Stimulated activated CD8-positive, alpha-beta memory T cell treated with anti-CD3 and anti-CD28 coated beads, Interleukin-2, amount 100 ng/mL, for 1 hour (primary cell): Measurements from ENCODE around the gene ADAMTS6.

ENCODE experiments used
- DNase-seq, 2 donors: peaks; one replicate each; pipeline ENCODE4 v3.0.0-alpha.2; 2020; ENCODE audit warnings: low read depth in 2 of 2

ADAMTS6 gene

DNA sequence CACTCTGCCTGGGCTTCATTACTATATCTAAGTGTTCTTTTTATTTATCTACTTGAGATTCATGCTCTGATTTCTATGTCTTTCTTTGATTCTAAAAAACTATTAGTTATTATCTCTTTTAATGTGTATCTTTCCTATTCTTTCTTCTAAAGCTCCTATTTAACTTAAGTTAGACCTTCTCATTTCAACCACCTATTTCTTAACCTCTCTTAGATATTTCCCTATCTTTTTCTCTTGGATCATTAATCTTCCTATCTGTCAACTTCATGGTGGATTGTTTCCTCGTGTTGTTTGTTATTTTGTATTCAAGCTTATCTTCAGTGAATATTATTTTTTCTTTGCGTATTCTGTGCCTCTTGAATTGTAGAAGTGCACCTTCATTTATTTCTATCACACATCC lies 202.1 kb downstream of the ADAMTS6 start:
- no peak for DNase-seq

DNA sequence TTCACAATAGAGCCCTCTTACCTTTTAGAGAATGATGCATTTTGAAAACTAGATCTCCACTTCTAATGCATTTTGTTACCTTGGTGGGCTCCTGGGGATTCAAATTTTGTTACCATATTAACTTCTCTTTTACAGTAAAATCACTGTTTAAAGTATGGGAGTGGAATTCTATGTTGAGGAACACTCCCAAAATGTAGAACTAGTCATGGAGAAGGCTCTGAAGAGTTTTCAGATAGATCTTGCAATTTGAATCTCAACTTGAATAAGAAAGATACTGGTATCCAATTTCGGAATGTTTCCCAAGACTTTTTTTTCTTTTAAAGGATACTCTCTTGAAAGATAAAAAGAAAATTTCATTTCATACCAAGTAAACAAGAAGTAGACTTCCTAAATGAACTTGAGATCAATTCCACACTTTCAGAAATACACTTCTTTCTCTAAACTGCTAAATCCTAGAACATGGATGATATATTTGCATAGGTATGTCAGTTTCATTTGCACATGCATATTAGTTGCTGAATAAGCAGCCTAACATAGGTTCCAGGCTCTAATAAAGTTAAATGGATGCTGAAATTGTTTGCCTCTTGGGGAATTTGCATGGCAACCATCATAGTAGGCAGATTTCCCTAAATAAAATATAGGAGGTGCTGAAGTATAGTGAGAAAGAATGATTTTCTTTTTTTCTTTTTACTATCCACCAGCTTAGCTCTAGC lies 205.4 kb downstream of the ADAMTS6 start:
- DNase-seq: no peak

DNA sequence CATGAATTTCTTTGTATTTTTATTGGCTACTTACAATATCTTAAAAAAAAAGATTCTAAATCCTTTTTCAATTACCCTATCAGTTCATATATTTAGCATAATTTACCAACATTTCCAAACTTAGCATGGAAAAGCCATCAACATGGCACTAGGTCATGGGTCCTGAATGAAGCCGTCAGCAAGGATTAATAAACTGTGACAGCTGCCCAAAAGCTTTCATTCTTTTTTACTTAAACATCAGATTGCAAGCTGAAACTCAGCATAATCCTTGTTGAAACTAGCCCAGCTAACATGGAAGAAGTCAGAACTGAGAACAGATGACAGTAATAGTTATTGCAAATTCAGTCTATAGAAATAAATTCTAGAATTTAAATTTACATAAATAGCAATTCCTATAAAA lies 209.8 kb downstream of the ADAMTS6 start:
- no peak for DNase-seq

DNA sequence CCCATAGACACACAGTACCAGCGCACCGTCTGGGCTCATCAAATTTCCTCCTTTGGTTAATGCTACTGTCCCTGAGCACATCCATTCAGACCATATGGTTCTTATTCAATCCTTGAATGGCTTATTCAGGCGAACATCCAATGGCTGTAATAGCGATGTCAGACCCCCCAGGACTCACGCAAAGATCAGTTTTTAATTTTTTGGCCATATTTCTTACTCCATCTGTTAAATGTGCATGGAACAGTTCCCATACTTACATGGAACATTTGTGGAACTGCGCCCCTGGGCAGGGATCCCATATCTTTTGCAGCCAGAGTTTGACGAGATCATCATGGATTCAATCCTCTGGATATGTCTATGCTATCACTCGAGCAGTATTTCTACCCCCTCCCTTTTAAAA lies 213.2 kb downstream of the ADAMTS6 start:
- DNase-seq: no peak

DNA sequence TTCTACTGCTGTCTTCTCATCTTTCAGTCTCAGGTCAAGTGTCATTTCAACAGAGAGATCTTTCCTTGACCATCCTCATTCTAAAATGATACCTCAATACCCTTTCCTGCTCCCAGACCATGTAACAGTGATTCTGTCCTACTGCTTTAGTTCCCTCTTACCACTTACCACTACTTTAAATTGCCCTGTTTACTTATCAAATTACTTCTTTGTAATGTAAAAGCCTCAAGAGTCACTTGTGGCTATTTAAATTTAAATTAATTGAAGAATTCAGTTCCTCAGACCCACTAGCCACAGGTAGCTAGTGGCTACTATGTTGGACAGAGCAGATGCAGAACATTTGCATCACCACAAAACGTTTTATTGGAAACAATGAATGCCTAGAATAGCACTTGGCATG lies 217.3 kb downstream of the ADAMTS6 start:
- no peak for DNase-seq

DNA sequence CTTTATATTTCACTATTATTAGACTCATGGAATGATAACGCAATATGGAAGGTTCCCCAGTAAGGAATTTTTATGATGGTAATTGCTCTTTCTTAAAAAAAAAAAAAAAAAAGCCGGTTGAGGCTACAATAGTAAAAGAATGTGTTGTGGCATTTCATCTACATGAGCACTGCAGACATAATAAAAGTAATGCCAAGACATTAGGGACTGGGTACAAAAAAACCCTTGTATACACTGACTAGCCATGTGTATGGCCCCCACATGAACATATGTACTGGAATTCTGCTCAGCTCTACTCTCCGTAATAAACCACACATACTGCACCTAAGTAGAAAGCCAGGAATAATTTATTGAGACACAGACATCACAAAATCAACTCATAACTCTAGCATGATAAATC lies 218.4 kb downstream of the ADAMTS6 start:
- DNase-seq: no peak

DNA sequence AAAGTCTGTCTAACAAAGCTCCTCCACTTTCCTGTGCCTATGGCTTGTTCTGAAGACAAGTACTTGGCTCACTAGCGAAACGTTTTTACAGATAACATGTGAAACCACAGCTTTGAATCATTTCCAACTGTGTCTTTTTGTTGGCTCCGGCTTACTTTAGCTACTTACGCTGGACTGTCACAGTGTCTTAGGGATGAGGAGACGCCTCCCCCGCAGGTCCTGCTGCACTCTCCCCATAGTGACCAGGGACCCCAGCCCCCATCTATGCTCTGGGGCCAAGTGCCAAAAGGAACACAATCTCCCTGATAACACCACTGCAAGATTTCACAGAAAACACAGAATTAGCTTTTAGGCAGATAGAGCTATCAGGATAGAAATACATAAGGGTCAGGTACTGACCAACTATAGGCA lies 219.1 kb downstream of the ADAMTS6 start:
- no peak for DNase-seq

DNA sequence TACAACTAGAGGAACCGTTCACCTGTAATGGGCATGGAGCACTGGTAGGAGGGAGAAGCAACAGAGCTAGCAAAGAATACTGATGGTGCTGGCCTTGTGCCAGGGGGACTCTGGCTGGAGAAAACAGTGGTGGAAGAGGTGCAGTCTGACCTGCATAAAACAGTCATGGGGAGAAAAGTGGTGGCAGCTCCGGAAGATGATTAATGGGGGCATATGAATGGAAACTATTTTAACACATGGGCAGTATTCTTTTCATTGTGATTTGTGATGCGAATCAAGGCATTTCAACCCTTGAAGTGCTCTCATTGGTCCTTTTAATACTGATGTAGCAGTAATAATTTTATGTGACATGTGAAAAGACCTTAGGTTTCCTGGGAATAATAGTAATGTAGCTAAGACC lies 219.6 kb downstream of the ADAMTS6 start:
- DNase-seq: no peak

DNA sequence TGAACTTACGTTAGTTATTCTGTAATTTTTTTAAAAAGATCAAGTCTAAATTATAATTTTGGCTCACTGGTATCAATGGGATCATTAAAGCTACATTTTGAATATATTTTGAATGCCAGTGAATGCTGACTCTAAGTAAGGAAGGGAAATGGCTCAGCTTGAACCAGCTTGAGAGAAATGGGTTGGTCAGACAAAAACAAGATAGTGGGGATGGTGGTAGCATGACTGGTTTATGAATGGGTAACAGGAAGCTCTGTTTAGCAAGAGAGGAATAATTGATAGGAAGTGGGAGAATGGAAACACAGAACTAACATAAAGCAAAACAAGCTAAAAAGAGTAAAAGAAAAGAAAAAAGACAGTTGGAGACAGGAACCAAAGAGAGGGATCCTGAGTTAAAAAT lies 220.2 kb downstream of the ADAMTS6 start:
- DNase-seq: no peak

DNA sequence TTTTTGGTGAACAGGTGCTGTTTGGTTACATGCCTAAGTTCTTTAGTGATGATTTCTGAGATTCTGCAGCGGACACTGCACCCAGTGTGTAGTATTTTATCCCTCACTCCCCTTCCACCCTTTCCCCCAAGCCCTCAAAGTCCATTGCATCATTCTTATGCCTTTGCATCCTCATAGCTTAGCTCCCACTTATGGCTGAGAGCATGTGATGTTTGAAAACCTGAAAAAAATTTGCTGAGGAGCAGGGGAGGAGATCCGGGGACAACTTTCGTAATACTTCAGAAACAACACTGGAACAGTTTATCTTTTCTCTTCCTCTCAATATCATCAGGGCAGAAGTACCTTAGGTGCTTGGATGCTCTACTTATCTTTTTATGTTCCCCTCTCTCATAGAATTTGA lies 226.4 kb downstream of the ADAMTS6 start:
- no peak for DNase-seq

DNA sequence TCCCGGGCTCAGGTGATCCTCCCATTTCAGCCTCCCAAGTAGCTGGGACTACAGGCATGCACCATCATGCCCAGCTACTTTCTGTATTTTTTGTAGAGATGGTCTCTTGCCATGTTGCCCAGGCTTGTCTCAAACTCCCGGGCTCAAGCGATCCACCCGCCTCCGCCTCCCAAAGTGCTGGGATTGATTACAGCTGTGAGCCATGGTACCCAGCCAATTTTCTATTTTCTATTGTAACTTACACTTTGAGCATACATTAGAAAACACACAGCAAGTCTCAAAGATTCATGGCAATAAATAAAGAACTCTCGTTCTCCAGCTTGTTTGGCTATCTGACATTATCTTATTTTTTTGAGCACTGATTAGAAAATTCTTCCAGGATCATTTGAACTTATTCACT lies 228.7 kb downstream of the ADAMTS6 start:
- no peak for DNase-seq

DNA sequence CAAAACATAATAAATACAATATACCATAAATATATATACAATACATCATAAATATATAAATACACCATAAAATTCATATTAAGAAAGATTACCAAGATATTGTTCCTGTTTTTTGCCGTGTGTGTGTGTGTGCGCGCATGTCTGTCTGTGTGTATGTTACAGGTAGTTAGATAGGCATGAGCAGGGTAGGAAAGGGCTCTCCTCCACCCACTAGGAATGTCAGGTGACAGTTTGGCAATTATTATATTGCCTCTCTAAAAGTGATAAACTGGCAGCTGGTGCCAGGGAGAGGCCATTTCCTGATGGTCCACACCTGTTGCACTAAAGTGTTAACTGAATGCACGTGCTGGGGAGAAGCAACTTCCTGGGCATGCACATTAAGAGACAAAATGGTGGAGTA lies 232.8 kb downstream of the ADAMTS6 start:
- DNase-seq: no peak

DNA sequence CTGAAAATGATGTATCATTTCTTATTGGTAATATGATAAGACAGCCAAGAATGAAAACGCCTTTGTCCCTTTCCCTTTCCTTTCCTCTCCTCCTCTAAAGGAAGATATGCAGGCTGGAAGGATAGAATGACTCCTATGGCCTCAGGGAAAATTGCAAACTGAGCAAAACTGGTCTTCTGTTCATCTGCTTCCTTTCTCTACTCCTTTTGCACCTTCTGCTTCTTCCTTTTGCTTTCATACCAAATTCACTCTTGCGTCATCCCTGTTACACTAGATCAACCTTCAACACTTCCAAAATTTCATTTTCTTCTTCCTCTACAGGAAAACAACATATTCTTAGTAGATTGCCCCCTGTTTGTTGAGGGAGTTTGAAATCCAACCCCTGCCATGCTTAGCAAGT lies 234.1 kb downstream of the ADAMTS6 start:
- DNase-seq: no peak

DNA sequence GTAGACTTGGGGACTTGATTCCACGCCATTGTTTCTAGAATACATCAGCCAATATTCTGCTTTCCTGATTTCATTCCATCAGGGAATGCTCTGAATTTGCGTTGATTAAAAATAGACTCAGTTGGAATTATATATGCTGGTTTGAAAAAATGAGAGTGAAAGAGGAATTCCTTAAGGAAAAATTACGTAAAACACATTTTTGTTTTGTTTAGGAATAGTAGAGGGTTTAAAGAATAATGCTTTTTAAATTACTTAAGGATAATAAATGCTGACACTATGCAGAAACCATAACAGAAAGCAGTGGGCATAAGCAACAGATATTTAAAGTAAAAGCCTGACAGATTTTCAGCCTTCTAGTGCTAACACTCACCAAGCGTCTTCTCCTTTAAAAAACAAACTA lies 235.0 kb downstream of the ADAMTS6 start:
- DNase-seq: no peak

DNA sequence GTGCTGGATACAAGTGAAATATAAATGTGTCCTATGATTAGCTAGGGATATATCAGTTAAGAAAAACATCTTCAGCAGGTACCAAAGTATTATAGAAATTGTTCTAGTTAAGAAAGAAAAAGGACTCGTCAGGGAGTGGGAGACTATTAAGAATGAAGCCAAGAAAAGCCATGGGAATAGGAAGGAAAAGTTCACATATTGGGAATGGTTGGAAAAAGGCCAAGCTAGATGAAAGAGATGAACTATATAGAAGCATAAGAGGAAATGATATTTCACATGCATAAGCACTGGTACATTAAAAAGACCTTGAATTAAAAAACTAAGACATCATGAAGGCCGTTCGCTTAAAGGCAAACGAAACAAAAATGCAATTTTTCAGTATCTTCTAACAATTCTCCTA lies 237.7 kb downstream of the ADAMTS6 start:
- DNase-seq: no peak

DNA sequence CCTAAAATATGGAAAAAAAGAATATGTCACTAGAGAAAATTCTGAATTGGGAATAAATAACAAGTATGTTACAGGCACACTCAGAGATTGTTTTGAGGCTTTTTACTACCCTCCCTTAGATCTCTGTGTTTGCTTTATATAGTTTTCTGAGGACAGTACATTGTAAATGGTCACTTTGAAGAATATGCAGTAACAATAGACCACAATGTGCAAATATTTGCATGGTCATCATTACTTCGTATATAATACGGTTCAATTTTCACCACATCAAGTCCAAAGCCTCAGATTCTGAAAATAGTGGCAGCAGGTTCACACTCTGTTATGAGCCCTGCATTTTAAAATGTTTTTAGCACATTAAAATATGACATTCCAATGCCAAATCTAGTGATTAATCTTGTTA lies 238.6 kb downstream of the ADAMTS6 start:
- DNase-seq: no peak

DNA sequence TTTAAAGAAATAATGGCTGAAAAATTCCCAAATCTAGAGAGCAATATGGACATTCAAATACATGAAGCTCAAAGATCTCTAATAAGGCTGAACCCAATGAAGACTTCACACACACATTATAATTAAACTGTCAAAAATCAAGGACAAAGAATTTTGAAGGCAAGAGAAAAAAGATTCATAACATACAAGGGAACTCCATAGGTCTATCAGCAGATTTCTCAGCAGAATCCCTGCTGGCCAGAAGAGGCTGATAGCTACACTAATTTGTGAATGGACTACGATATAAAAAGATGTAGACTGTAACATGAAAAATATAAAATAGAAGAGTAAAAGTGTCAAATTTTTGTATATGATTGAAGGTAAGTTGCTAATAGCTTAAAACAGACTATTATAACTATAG lies 251.9 kb downstream of the ADAMTS6 start:
- no peak for DNase-seq

DNA sequence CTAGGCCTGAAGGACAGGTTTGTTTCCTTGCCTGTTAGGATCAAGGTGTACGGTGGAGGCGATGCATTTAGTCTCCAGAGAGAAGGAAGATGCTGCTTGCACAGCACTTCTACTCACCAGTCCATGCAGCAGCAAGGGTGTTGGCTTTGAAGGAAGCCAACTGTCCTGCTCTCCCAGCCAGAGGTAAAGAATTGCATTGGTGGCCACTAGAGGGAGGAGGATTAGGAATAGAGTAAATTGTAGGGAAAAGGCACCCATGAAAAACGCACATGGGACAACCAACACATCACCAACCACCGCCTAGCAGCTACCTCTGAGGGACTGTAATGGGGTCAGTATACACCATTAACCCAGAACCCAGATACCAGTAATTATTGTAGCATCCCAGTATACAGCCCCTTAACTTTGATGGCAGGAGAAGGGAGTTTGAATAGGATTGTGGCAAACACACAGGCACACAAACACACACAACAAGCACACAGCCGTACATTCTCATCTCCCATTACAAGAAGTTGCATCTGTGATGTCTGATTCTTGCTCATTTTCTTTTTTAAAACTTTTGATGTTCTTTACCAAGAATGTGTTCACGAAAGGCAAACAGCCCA lies 267.7 kb downstream of the ADAMTS6 start:
- DNase-seq: no peak

DNA sequence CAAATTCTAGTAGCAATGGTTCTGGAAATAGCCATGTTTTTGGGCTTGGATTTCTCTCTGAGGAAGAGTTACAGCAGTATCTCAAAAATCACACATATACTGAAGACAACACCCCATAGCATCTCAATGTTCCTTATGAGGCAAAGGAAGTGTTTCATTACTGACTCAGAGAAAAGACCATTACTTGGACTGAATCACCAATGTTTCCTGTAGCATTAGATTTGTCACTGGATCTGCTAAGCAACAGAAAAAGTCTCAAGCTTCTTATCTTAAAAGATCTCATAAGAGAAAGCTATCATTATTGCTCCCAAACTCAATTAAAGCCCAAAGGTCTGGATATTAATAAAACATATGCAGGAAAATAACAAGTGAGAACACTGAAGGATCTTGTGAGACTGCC lies 272.4 kb downstream of the ADAMTS6 start:
- DNase-seq: no peak

DNA sequence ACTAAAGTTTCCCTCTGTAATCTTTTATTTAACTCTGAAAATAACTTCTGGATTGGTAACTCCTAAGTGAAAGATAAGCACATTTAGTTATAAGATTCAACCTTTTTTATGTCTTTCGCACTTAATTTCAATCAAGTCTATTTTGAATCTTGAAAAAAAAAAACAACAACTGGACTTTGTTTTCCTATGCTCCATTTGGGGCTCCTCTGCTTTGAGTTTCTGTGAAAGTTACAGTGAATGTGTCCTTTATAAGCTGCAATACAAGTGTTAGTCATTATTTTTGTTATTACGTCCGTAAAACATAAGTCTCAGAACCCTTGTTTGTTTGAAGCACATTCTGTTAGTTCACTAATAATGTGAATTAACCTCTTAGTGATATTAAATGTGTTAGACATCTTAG lies 276.8 kb downstream of the ADAMTS6 start:
- no peak for DNase-seq

DNA sequence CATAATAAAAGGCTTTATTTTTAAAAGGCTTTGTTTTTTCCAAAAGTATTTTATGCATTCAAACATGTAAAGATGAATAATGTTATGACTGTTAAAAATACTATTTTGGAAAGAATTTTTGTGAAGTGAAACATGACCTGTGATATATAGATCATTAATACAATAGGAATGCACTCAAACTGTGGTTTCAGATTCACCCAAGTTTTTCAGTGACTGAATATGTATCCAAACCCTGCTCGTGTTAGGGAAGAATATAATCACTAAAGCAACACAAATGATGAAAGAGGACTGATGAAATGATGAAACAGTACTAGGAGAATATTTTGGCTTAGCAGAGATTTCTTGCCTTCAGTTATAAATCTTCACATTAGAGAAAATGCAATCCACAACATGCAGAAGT lies 278.0 kb downstream of the ADAMTS6 start:
- no peak for DNase-seq

DNA sequence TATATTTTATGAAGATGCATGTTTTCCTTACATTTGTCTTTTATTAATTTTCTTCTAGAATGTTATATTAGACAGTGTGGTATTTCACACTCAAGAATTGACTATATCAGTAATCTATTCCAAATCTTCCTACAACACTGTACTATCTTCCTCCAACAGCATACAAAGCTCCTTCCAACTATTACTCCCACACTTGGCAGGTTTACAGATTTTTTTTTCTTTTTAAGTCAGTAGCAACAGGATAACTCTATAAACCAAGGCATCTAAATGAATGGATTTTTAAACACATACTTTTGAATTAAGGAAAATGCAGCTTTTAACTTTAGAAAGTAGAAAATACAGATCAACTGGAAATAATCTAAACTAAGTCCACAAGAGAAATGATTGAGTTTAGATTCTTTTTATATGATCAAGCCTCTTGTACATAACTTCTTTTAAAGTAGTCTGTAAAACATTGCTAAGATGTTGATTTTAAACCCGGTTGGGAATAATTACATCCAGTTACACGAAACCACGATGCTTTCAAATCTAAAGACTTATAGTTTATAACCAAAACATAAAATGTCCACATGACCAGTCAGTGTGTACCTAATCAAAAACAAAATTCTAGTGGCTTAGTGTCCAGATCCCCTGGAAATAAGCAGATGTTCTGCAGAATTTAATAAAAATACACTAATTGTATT lies 281.6 kb downstream of the ADAMTS6 start:
- DNase-seq: no peak

DNA sequence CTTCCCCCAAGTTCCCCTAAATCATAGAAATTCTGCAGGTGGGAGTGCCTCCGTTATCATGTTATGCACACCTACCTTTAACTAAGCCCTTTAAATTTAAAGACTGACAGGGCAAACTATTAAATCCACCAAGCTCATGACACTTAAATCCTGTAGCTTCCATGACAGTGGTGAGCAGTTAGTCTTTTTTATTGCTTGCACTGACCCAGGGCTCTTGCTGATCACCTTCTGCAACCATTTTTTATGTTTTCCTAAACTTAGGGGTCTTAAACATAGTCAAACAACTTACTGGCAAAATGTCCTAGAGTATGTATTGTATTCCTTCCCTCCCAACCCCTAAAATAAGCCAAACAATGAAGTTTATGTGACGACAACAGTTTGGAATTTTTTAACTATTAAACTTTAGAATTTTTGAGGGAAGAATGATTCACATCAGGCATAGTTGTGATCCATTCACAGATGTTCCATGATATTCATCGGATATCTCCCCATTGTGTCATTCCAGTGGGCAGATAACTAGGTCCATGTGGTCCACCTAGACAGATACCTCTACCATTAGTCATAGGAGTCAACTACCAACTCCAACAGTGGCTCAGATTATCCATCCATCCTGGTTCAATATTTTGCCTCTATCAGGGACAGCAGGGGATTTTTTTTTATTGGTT lies 283.1 kb downstream of the ADAMTS6 start:
- no peak for DNase-seq
